Measurements from ENCODE around the gene SLC13A4.
"Not testable (repeated sequence)": the region's sequence is repeated elsewhere in the genome, so short reads cannot be mapped to it uniquely, and the experiment has no call there.

The SLC13A4 gene, protein sequence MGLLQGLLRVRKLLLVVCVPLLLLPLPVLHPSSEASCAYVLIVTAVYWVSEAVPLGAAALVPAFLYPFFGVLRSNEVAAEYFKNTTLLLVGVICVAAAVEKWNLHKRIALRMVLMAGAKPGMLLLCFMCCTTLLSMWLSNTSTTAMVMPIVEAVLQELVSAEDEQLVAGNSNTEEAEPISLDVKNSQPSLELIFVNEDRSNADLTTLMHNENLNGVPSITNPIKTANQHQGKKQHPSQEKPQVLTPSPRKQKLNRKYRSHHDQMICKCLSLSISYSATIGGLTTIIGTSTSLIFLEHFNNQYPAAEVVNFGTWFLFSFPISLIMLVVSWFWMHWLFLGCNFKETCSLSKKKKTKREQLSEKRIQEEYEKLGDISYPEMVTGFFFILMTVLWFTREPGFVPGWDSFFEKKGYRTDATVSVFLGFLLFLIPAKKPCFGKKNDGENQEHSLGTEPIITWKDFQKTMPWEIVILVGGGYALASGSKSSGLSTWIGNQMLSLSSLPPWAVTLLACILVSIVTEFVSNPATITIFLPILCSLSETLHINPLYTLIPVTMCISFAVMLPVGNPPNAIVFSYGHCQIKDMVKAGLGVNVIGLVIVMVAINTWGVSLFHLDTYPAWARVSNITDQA

DNA sequence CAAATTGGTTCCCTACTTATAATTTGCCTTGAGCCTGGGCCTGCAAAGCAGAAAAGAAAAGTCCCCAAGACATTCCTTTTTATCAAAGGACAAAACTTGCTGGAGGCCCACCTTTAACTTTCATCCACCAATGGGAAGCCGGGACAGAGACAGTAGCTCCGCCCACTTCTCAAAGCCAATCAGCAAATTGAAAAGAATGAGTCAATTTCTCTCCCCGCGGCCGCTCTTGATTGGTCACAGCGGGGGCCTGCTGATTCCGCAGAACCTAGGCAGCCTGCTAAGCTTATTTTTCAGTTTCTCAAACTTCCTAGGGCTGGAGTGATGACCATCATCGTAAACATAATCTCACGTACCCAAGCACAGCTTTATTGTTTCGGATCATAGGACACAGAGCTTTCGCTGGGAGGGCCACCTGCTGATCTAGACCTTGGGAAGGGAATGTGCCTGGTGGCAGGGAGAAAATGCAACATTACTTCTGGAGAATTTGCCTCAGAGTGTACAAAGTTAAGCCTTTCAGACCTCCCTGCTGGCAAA lies at the start of gene SLC13A4:
SLC13A4 (minus strand) TSS at position 51 of the 534 bp plus-strand sequence. CDS start 690 bp downstream, outside the sequence.
- in situ Hi-C loops (cut with HindIII; ENCODE audit: low sequenced_read_pairs): no loop called here

DNA sequence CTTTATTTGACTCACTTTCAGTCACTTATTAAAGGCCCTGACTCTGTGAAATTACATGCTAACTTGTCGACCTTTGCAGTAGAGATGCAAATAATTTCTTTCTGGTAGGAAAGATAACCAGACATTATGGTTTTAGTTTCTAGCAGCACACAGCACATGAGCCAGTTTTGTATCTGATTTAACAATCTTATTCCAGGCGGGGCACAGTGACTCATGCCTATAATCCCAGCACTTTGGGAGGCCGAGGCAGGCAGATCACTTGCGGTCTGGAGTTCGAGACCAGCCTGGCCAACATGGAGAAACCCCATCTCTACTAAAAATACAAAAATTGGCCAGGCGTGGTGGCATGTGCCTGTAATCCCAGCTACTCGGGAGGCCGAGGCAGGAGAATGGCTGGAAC lies 47.9 kb upstream of the SLC13A4 start:
- in situ Hi-C loops (cut with HindIII; ENCODE audit: low sequenced_read_pairs): not testable (repeated sequence)

DNA sequence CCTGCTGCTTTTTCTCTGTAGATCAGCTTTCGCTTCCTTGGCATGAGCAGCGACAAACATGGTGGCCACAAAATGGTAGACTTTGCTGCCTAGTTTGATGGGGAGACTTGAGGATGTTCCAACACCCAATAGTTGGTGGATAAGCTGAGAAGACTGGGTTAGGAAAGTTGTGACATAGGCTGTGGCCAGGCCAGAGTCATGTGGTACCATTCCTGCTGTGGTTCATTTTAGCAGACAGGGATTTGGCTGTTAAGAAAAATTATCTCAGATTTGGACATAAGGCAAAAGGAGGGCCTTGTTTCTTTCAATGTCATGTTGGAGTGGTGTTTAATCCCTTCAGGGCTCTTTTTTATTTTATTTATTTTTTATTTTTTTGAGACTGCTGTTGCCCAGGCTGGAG lies 47.2 kb upstream of the SLC13A4 start:
- in situ Hi-C loops (cut with HindIII; ENCODE audit: low sequenced_read_pairs): no loop called here

DNA sequence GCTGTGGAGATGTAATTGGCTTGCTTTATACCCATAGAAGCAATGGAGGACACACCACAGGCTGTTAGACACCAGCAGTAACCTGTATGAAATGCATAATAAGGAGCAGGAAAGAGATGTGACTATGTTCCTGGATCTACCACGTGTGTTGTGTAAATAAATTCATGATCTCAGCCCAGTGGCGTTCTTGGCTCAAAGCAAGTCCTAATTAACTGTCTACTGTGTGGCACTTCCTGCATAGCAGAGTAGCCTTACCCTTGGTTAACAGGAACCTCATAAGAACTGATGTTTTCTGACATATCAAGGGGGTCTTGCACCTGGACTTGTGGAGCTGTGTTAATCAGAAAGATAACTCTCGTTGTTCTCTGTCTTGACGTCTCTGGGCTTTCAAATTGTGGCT lies 46.3 kb upstream of the SLC13A4 start:
- in situ Hi-C loops (cut with HindIII; ENCODE audit: low sequenced_read_pairs): no loop called here

DNA sequence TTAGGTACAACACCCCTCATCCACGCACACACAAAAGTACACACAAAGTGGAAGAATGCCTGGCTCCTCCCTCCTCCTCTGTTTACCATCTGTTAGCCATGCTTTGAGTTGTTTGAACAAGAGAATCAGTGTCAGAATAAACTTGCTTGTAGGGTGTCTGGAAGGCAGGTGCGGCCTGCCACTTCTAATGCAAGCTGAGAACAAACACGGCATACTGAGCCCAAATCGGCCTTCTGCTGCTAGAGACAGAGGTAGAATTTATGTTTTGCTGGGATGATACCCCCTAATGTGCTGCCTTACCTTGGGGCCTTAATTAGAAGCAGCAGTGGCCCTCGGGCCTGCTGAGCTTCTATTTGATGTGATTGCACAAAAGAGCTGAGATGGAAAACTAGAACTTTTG lies 45.5 kb upstream of the SLC13A4 start:
- in situ Hi-C loops (cut with HindIII; ENCODE audit: low sequenced_read_pairs): no loop called here

DNA sequence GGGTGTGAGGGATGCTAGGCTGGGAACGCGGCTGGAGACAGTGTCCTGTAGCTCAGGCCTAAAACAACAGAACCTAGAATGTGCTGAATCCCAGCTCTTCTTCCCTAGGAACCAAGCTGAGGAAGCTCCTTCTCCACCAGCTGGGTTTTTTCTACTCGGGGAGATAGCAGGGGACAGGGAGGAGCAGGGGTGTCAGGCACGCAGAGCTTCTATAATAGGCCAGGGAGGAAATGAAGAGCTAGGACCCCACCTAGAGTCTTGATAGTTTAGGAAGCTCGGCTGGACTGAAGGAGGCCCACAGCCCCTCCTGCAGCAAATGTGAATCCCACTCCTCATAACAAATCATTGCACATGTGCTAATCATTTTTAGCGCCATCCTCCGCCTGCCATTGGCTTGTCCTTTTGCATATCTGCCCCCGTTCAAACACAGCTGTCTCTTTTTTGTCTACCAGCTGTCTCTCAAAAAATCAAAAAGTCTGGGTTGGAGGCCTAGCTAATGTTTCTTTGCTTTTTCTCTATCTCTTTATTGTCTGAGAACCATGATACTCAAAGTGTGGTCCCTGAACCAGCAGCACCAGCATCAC lies 44.7 kb upstream of the SLC13A4 start:
- in situ Hi-C loops (cut with HindIII; ENCODE audit: low sequenced_read_pairs): no loop called here

DNA sequence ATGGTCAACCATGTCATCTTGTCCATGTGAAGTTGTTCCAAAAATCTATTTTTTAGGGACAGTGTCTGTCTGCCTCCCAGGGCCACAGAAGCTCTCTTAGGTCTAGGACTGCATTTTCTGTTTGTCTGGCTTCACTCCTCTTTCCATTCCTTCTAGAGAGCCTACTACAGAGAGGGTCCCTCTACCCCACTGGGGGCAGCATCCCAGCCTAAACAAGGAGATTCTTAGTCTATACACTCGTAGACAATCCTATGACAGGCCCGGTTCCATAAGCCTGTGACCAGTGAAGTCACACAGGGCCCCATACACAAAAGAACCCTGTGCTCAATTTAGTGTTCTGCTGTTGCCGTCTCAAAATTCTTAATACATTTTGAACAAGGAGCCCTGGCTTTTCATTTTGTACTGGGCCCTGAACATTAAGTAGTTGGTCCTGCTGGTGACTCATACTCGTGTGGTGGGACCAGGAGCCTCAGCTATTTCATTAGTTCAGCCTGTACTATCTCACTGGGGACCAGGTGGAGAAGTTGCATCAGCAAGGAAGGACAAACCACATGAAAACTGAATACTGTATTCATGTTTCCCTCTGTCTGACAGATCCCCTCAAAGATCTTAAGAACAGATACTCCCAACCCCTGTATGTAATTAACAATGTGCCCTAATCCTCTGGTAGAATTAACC lies 44.1 kb upstream of the SLC13A4 start:
- in situ Hi-C loops (cut with HindIII; ENCODE audit: low sequenced_read_pairs): no loop called here

DNA sequence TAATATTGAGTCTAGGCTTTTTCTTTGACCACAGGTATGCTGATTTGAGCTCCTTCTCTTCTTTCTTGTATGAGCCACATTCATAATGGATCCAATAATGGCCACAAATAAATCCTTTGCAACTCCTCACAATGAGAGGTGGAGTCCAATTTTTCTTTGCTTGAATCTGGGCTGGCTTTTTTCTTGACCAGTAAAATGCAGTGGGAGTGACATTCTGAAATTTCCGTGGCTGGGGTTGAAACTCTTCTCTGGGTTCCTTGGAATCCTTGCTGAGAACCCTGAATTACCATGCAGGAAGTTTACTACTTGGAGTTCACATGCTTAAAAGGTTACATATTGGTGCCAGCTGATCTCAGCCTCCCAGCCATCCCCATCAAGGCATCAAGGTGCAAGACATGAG lies 43.1 kb upstream of the SLC13A4 start:
- in situ Hi-C loops (cut with HindIII; ENCODE audit: low sequenced_read_pairs): no loop called here

DNA sequence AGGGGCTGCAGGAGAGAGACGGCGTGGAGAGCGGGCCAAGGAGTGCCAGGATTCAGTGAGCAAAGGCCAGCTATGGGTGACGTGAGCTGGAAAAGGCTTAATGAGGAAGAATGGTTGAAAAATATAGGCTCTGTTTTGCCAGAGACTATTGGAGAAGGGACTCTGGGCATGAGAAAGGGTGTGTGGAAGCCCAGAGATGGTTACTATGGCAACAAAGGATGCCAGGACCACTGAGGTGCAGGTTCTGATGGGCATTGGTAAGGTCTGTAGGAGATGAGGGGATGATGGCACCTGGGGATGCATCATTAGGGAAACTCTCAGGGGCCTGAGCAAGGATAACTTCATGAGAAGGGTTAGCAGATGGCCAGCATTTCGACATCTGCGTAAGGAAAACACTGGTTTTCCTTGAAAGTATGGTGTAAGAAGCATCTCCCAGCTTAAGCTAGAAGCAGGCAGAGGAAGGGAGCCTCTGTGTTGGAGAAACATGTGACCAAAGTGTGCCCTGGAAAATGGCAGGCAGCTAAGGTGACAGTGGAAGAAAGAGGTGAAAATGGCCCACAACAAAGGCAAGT lies 42.2 kb upstream of the SLC13A4 start:
- in situ Hi-C loops (cut with HindIII; ENCODE audit: low sequenced_read_pairs): no loop called here

DNA sequence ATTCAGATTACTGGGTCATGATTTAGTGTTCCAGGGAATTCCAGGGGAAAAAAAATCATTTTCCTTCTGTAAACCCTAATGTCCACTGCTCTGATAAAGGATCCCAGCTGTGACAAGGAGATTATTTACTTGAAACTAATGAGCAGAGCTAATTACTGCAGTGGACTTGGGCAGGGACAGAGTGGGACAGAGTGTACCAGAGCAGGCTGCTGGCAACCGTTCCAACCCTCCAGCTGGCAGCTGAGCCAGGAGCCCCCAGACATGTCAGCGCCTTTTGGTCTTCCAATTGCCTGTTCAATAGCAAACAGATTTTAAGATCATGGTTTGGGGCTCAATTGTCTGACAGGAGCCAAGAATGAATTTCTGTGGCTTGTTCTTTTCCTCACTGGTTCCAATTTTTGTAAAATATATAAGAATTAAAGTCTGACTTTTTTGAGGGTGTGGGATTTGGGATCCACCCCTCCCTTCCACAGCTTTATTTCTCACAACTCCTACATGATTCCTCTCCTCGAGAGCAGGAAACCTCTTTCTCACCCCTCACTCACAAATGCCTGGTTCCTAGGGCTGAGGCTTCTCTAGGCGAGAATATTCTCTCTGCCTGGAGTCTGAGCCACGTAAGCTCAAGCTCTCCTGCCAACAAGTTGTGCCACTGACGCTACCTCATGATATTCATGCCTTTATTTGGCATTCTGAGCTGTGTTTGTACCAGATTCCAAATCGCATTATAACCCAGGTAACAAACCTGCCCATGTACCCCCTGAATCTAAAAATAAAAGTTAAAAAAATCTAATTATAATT lies 41.2 kb upstream of the SLC13A4 start:
- in situ Hi-C loops (cut with HindIII; ENCODE audit: low sequenced_read_pairs): no loop called here

DNA sequence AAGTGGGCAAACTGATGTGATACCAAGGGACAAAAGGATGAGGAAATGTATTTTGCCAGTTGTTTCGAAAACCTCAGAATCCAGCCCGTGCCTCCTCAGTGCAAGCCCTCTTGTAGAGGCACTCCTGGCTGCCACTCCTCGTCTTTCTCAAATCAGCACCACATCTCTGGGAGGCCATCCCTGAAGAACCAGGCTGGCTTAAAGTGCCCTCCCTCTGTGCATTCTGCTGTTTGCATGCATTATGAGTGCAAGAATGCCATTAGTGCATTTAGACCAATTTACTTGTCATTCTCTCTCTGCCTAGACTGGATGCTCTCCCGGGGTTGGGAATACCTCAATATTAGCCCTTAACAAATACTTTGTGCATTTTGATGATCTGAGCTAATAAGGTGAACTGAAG lies 40.5 kb upstream of the SLC13A4 start:
- in situ Hi-C loops (cut with HindIII; ENCODE audit: low sequenced_read_pairs): no loop called here

DNA sequence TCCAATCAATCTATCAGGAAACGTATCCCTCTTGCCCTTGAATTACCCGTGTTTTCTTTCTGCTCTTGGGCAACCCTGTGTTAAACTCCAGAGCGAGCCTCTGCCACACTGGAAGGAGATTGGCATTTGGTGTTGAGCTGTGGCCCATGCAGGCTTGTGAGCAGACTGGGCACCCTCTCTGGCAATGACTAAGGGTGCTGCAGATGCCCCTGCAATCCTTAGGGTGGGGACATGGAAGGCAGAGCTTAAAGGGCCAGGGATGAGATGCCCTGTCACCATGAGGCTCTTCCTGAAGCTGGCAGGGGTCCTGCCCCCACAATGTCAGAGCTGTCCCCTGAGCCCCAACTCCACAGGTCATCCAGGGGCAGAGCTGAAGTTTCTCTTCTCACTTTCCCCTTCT lies 40.1 kb upstream of the SLC13A4 start:
- in situ Hi-C loops (cut with HindIII; ENCODE audit: low sequenced_read_pairs): no loop called here

DNA sequence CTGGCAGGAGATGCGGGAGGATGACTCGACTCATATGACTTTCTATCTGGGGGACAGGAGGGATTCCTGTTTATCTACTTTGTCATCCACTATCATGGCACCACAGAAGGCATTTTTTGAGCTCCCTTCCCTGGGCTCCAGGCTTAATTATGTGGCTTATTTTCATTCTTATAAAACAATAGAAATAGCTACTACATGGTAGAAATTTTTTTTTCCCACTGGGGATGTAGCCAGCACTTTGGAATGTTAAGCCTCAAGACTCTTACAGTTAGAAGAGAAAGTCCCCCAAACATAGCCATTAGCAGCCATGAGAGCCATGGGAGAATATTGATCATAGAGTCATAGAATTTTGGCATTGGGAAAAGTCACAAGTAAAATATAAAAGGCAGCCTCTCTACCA lies 35.3 kb upstream of the SLC13A4 start:
- in situ Hi-C loops (cut with HindIII; ENCODE audit: low sequenced_read_pairs): no loop called here

DNA sequence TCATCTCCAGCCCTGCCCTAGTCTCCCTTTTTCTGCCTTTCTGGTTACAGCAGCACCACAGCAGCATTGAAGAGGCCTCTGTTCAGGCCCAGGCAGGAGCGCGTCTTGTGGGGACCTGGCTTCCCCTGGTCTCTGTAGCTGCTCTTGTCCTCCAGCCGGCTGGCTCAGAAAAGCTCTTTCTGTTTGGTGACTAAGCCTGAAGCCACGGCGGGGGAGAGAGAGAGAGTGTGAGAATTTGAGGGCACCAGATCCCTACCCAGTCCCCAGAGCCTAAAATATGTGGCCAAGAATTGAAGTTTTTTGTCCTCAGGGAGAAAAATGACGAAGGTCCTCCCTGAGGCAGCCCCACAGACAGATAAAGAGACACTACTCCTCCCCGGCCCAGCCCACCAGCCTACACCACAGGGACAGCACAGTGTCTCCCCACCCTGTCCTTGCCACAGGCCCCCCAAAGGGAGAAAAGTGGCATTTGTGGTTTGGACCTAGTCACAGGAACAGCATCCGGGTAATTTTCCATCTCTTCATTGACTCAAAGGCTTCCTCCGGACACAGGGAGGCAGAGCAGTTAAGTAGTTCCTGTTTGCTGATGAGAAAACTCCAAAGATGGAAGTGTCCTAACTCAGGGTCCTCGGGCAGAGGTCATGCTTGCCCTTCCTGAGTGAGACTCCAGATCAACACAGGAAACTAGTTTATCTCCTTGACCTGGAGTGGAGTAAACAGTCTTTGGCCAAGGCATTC lies 33.9 kb upstream of the SLC13A4 start:
- in situ Hi-C loops (cut with HindIII; ENCODE audit: low sequenced_read_pairs): no loop called here

DNA sequence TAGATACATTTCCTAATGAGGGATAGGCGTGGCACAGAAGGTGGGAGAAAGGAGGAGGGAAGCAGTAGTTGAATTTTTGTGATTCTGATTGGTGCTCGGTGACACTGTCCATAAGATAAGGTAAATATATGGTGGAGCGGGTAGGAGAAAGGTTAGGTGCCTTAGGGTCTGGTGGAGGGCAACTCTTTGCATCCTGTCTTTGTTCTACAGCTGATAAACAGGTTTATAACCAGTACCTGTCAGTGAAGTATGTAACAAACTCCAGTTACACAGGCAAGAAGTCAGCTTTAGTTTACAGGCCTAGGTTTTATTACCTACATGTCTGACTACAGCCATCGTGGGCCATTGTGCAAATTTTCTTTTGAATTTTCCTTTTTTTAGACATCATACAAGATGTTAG lies 31.5 kb upstream of the SLC13A4 start:
- in situ Hi-C loops (cut with HindIII; ENCODE audit: low sequenced_read_pairs): no loop called here

DNA sequence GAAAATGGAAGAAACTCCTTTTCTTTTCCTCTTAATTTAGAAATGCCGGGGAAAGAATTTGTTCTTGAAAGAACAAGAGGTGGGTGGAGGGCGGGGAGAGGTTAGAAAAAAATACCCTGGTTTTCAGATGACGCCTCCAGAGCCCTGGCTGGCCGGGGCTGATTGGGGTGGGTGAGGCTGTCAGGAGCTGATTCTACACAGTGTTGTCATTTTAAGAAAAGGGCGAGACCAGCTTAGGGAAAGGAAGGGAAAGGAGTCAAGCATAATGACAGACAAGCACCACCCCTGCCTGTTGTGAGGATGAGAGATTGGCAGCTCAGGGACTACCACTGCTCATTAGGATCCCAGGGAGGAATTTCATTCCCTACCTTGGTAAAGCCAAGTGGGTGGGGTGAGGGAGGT lies 30.5 kb upstream of the SLC13A4 start:
- in situ Hi-C loops (cut with HindIII; ENCODE audit: low sequenced_read_pairs): no loop called here

DNA sequence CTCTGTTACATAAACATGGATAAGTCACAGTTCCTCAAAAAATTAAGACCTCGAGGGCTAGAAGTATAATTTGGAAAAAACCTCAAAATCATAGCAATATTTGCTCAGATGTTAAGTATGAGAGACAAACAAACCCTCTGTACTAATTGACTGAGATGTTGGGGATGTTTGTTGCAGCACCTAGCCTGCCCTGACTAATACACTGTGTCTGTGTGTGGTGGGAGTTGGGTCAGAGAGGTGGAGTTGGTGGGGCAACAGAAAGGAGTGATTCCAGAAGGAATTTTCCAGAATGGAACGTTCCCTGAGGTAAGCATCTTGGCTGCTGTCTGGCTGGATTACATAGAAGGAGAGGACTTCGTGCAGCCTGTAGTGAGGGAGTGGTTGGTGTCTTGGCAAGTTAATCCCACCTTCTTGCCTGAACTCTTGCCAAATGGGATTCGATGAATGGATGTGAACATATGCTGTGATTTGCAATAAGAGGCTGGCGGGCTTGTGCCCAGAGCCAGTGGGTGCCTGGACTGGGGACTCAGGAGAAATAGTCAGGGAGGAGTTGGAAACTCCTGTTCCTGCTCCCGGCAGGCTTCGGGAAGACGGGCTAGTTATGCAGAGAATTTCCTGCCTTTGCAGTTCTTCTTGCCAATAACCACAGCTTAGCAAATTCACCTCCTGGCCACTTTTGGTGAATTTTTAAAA lies 29.9 kb upstream of the SLC13A4 start:
- in situ Hi-C loops (cut with HindIII; ENCODE audit: low sequenced_read_pairs): no loop called here

DNA sequence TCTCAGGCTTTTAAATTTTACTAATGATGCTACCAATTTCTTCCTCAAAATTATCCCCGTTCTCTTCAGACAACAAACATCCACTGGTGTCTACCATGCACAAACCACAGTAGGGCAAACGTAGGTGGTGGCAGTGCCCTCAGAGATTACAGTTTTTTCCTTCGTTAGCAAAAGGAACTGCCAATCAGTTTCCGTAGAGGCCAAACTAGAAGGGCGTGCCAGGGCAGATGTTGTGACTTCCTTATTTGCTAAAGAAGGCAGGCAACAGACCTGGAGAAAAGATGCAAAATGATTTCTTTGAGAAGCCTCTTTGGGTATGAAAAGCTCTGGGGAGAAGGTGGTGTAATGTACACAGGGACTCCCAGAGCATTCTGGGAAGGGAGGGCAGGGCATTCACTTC lies 28.2 kb upstream of the SLC13A4 start:
- in situ Hi-C loops (cut with HindIII; ENCODE audit: low sequenced_read_pairs): no loop called here

DNA sequence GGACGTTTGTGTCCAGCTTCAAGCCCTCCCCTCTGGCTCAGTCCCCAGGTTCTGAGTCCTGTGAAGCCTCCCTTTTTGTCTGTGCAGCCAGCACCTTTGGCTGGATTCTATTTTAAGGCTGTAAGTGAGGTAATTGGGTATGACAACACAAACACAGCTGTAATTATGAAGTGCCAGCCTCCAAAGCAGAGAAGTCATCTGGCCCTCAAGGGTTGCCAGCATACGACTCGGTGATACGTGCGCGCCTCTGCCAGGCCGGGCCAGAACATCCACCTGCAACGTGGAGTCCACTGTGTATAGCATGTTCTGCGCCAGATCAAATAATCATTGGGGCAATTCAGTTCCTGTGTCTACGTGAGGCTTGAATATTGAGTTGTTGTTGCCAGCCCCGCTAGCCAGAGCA lies 27.4 kb upstream of the SLC13A4 start:
- in situ Hi-C loops (cut with HindIII; ENCODE audit: low sequenced_read_pairs): no loop called here

Measured in endothelial cell of hepatic sinusoid (primary cell).